ENCODE measurements around the gene ODF4.

- TF ChIP-seq CTCF (conservative IDR thresholded peaks at IDR 0.05) (no peak), EZH2 (IDR thresholded peaks at IDR 0.05; ENCODE audit: low read depth) (no peak)
Measured at GRCh38 chr17:8387914-8388651, 48.4 kb downstream of the ODF4 start.

Measured in PC-9 (cell line).